Stimulated activated CD4-positive, alpha-beta T cell treated with anti-CD3 and anti-CD28 coated beads, TNF-alpha, amount 100 ng/mL, for 48 hours (primary cell): ENCODE measurements around the gene LRMDA.
"Not testable (repeated sequence)": the region's sequence is repeated elsewhere in the genome, so short reads cannot be mapped to it uniquely, and the experiment has no call there.

Experiments
- DNase-seq, 3 donors: peaks; one replicate each; pipeline ENCODE4 v3.0.0-alpha.2; 2020; ENCODE audit warnings: low read depth in 3 of 3

LRMDA gene

GRCh38 chr10:75611172-75611992 is 180.0 kb downstream of the LRMDA start:
- no peak for DNase-seq

GRCh38 chr10:75611993-75612372 is 180.6 kb downstream of the LRMDA start:
- no peak for DNase-seq

GRCh38 chr10:75612904-75613684 is 181.7 kb downstream of the LRMDA start:
- DNase-seq: no peak

GRCh38 chr10:75613685-75614504 is 182.5 kb downstream of the LRMDA start:
- no peak for DNase-seq

- no peak for DNase-seq
Measured at GRCh38 chr10:75616076-75616475, 184.7 kb downstream of the LRMDA start.

GRCh38 chr10:75616874-75617478 is 185.6 kb downstream of the LRMDA start:
- DNase-seq: no peak

- DNase-seq: no peak
Measured at GRCh38 chr10:75617485-75618155, 186.2 kb downstream of the LRMDA start.

GRCh38 chr10:75619635-75620034 is 188.2 kb downstream of the LRMDA start:
- DNase-seq: no peak

GRCh38 chr10:75620356-75620755 is 188.9 kb downstream of the LRMDA start:
- DNase-seq: no peak

GRCh38 chr10:75621003-75621402 is 189.6 kb downstream of the LRMDA start:
- DNase-seq: not testable (repeated sequence)

- DNase-seq: no peak
Measured at GRCh38 chr10:75622503-75622902, 191.1 kb downstream of the LRMDA start.

- no peak for DNase-seq
Measured at GRCh38 chr10:75623310-75624093, 192.1 kb downstream of the LRMDA start.

GRCh38 chr10:75624638-75625037 is 193.2 kb downstream of the LRMDA start:
- no peak for DNase-seq

- no peak for DNase-seq
Measured at GRCh38 chr10:75630746-75631145, 199.3 kb downstream of the LRMDA start.

GRCh38 chr10:75632805-75633462 is 201.5 kb downstream of the LRMDA start:
- no peak for DNase-seq

GRCh38 chr10:75633568-75633967 is 202.1 kb downstream of the LRMDA start:
- DNase-seq: no peak

GRCh38 chr10:75634947-75635346 is 203.5 kb downstream of the LRMDA start:
- DNase-seq: no peak

GRCh38 chr10:75638752-75639151 is 207.3 kb downstream of the LRMDA start:
- no peak for DNase-seq

GRCh38 chr10:75639736-75640135 is 208.3 kb downstream of the LRMDA start:
- DNase-seq: no peak

- DNase-seq: no peak
Measured at GRCh38 chr10:75640381-75640780, 209.0 kb downstream of the LRMDA start.
